LNCaP clone FGC (cell line): ENCODE data around the gene UBE2Q1.

Experiments used
- DNase-seq: peaks from one replicate; pipeline ENCODE4 v3.0.0-alpha.2; 2011; ENCODE audit warnings: low read depth
- H3K4me3 ChIP-seq: 2 replicates; pipeline ENCODE4 v1.5.1; 2011; ENCODE audit warnings: mild to moderate bottlenecking, low read depth, low read length, control low read depth
- TF ChIP-seq, protein P1 (sequence below): IDR thresholded peaks from 2 replicates; pipeline ENCODE4 v1.5.1; 2012; ENCODE audit warnings: mild to moderate bottlenecking; ENCODE audit not compliant: control insufficient read depth, insufficient read depth; ENCODE audit errors: extremely low read depth

Gene UBE2Q1

DNA sequence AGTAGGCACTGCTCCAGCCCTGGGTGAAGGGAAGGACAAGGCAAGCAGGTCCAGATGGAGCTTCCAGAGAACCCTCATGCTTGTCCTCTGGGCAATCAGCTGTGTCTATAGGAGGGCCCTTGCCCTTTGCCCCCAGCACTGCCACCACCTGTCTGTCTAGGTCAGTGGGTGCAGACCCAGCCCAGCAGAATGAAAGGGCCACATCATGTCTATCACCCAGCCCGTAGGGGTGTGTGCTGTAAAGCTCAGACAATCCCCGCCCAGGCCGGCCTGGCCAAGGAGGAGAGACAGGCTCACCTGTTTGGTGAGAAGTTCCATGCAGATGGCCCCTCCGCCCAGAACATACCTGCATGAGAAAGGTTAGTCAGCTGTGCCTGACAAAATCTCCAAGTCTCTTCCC is 7.0 kb downstream of the UBE2Q1 start:
- H3K4me3 ChIP-seq = no peak overlapping the region
- TF ChIP-seq, protein P1, sequence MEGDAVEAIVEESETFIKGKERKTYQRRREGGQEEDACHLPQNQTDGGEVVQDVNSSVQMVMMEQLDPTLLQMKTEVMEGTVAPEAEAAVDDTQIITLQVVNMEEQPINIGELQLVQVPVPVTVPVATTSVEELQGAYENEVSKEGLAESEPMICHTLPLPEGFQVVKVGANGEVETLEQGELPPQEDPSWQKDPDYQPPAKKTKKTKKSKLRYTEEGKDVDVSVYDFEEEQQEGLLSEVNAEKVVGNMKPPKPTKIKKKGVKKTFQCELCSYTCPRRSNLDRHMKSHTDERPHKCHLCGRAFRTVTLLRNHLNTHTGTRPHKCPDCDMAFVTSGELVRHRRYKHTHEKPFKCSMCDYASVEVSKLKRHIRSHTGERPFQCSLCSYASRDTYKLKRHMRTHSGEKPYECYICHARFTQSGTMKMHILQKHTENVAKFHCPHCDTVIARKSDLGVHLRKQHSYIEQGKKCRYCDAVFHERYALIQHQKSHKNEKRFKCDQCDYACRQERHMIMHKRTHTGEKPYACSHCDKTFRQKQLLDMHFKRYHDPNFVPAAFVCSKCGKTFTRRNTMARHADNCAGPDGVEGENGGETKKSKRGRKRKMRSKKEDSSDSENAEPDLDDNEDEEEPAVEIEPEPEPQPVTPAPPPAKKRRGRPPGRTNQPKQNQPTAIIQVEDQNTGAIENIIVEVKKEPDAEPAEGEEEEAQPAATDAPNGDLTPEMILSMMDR = no peak
- DNase-seq = no peak

DNA sequence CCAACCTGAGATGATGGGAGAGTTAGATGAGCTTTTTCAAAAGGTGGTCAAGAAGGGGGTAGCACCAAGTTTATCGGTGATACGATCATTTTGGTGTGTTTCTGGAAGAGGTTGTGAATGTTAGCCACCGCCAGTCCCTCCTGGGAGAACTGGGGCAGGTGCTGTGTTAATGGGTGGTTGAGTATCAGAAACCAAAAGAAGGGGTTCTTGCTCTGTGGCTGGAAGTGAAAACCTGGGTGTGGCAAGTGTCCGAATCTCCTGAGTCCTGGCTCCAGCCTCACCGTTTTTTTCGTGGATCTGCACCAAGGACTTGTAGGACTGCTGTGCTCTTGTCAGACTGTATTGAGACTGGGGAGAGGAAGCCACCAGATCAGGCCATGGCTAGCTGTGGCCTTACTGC is 7.8 kb downstream of the UBE2Q1 start:
- no peak for DNase-seq
- H3K4me3 ChIP-seq = no peak overlapping the region
- TF ChIP-seq, protein P1 = no peak

GRCh38 chr1:154550070-154550469 is 8.4 kb downstream of the UBE2Q1 start:
- DNase-seq = no peak

DNA sequence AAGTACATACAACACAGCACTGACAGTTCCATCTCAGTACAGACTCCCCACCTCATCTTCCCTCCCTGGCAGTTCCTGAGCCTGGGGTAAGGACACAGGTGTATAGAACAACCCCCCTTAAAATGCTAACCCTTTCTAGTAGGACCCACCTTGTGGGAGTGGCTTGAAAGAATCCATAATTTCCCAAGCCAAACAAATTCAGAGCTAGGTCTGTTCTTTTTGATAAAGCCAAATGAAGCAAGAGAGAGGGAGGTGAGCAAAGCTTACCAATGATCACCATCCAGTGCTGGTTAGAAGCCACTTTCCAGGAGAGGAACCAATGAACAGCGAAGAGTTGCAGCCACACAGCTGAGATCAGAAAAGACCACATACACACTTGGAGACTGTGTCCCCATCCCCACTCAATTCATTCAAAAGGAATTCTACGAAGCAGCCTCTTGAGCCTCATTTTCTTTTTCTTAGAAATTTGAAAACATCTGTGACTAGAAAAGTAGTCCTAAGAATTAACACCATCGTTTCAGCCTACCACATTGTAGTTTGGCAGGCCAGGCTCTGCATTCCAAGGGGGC is 9.2 kb downstream of the UBE2Q1 start:
- TF ChIP-seq, protein P1 = no peak
- no peak for DNase-seq
- H3K4me3 ChIP-seq = no peak overlapping the region

More at GRCh38 chr1:154550070-154550469, 8.4 kb downstream of the UBE2Q1 start:
- TF ChIP-seq, protein P1 = no peak
- no peak overlapping the region for H3K4me3 ChIP-seq

DNA sequence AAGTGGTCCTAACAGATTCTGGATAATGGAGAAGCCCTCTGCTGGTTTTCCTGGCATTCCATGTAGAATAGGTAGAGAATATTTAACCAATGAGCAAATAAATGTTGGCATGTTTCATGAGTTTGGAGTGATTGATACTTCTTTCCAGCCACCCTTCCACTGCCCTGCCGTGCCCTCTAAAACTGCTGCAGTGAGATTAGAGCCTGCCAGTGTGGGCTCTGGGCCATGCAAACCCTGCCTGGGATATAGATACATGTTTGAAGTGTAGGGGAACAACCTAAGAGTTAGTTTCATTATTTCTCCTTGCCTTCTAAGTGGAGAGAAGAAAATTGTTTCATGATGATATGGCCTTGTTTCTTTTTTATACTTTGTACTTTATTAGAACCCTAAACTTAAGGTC is 10.4 kb downstream of the UBE2Q1 start:
- TF ChIP-seq, protein P1 = no peak
- DNase-seq = no peak
- H3K4me3 ChIP-seq = no peak overlapping the region

DNA sequence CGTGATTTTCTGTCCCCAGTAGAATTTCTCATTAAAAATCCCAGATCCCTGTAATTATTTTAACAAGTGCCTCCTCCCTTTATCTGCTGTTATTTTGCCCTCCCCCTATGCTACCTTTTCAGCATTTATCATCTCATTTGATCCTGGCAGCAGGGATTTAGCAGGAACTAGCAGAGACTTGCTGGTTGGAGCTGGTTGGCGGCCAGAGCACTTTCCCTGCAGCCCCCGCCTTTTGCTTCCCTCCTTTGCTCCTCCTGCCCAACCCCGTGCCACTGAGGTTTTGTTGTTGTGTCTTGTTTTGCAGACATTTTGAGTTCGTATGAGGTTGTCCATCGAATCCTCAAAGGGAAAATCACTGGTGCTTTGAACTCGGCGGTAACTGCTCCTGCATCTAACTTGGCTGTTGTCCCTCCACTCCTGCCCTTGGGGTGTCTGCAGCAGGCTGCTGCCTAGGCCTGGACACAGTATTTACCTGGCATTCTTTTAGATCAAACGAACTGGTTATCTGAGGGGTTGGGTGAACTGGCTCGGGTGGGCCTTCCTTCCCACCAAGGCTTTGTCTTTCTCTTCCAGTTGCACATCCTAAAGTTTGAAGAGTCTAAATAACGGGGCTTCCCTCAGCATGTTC is 11.2 kb downstream of the UBE2Q1 start:
- no peak for DNase-seq
- TF ChIP-seq, protein P1 = no peak
- H3K4me3 ChIP-seq = no peak overlapping the region
